Esophagus squamous epithelium (tissue), 4 donors: ENCODE measurements around the gene MEGF6.

Experiments used
- POLR2A ChIP-seq, 4 donors: fragments of 450-650 bp; IDR thresholded peaks; one replicate each; pipeline ENCODE4 v1.6.1; 2017; ENCODE audit warnings: antibody characterized with exemption in 4 of 4, mild to moderate bottlenecking in 4 of 4, moderate library complexity in 3 of 4
- TF ChIP-seq, protein P1 (sequence below), 6 experiments: fragments of 450-650 bp in 4 of 6; fragments of 200-600 bp in 2 of 6; sonication (generic) in 2 of 6; IDR thresholded peaks; one replicate each; pipeline ENCODE4 v1.5.1; 2016 to 2019; ENCODE audit warnings: antibody characterized with exemption in 6 of 6, mild to moderate bottlenecking in 4 of 6, moderate library complexity in 4 of 6

- TF ChIP-seq POLR2A (IDR thresholded peaks at IDR 0.05): no peak
- TF ChIP-seq, protein P1, sequence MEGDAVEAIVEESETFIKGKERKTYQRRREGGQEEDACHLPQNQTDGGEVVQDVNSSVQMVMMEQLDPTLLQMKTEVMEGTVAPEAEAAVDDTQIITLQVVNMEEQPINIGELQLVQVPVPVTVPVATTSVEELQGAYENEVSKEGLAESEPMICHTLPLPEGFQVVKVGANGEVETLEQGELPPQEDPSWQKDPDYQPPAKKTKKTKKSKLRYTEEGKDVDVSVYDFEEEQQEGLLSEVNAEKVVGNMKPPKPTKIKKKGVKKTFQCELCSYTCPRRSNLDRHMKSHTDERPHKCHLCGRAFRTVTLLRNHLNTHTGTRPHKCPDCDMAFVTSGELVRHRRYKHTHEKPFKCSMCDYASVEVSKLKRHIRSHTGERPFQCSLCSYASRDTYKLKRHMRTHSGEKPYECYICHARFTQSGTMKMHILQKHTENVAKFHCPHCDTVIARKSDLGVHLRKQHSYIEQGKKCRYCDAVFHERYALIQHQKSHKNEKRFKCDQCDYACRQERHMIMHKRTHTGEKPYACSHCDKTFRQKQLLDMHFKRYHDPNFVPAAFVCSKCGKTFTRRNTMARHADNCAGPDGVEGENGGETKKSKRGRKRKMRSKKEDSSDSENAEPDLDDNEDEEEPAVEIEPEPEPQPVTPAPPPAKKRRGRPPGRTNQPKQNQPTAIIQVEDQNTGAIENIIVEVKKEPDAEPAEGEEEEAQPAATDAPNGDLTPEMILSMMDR (IDR thresholded peaks at IDR 0.05): no peak
Observed at GRCh38 chr1:3456964-3457909, 154.1 kb downstream of the MEGF6 start.
